DND-41 (cell line): ENCODE data around the gene FBXO41.
A peak's percentile ranks its signal among the peaks of the same experiment; 100 is the strongest.

Experiments
- ATAC-seq: fragments of 200-7000 bp; cut with Tn5 transposase; 3 replicates; pipeline ENCODE4 v1.9.1; 2021; ENCODE audit warnings: low read depth; ENCODE audit not compliant: insufficient read depth
- DNase-seq: peaks from one replicate; pipeline ENCODE4 v3.0.0-alpha.2; 2020
- H2AFZ ChIP-seq: 2 replicates; pipeline ENCODE4 v1.6.0; 2012; ENCODE audit warnings: low read depth, low read length
- H3K27ac ChIP-seq: 2 replicates; pipeline ENCODE4 v1.5.1; 2012; ENCODE audit warnings: low read length, inconsistent platforms
- H3K27me3 ChIP-seq: fragments of 200-600 bp; sonication (generic); 2 replicates; pipeline ENCODE4 v1.6.0; 2012; ENCODE audit warnings: low read length, mild to moderate bottlenecking, inconsistent platforms; ENCODE audit not compliant: insufficient read depth, poor library complexity
- H3K36me3 ChIP-seq: 2 replicates; pipeline ENCODE4 v1.5.1; 2012; ENCODE audit warnings: low read length, inconsistent platforms; ENCODE audit not compliant: insufficient read depth
- H3K4me1 ChIP-seq: 2 replicates; pipeline ENCODE4 v1.5.1; 2012; ENCODE audit warnings: mild to moderate bottlenecking, low read length; ENCODE audit not compliant: insufficient read depth
- H3K4me2 ChIP-seq: 2 replicates; pipeline ENCODE4 v1.6.0; 2012; ENCODE audit warnings: mild to moderate bottlenecking, moderate library complexity, low read length, inconsistent platforms; ENCODE audit not compliant: insufficient read depth
- H3K4me3 ChIP-seq, 2 experiments: fragments of 200-600 bp in 1 of 2; shearing (Covaris generic) in 1 of 2; 2 replicates each; pipeline ENCODE4 v1.5.1; 2012 to 2016; ENCODE audit warnings: inconsistent platforms in 2 of 2, low read length in 2 of 2, mild to moderate bottlenecking in 2 of 2, low read depth in 1 of 2, moderate library complexity in 1 of 2
- H3K79me2 ChIP-seq: 2 replicates; pipeline ENCODE4 v1.6.0; 2012; ENCODE audit warnings: low read length, inconsistent platforms; ENCODE audit not compliant: insufficient read depth
- H3K9ac ChIP-seq: 2 replicates; pipeline ENCODE4 v1.6.0; 2012; ENCODE audit warnings: low read depth, mild to moderate bottlenecking, inconsistent platforms, low read length, moderate library complexity
- H3K9me3 ChIP-seq: 2 replicates; pipeline ENCODE4 v1.5.1; 2012; ENCODE audit warnings: low read length, moderate library complexity, mild to moderate bottlenecking, inconsistent platforms; ENCODE audit not compliant: insufficient read depth, severe bottlenecking
- H4K20me1 ChIP-seq: 2 replicates; pipeline ENCODE4 v1.6.0; 2012; ENCODE audit warnings: low read length; ENCODE audit not compliant: insufficient read depth
- CTCF ChIP-seq: IDR thresholded peaks from 2 replicates; pipeline ENCODE4 v1.5.1; 2012; ENCODE audit warnings: borderline replicate concordance, low read length, moderate library complexity, mild to moderate bottlenecking; ENCODE audit not compliant: poor library complexity, severe bottlenecking; ENCODE audit errors: extremely low read depth
- EZH2 ChIP-seq: IDR thresholded peaks from 3 replicates; pipeline ENCODE4 v1.6.1; 2012; ENCODE audit warnings: borderline replicate concordance, low read depth, mild to moderate bottlenecking, moderate library complexity, low read length, inconsistent platforms; ENCODE audit not compliant: severe bottlenecking

The FBXO41 gene

GRCh38 chr2:73253901-73254300 lies 30.4 kb downstream of the FBXO41 start:
- TF ChIP-seq CTCF (no peak), EZH2 (no peak)
- H3K36me3 ChIP-seq: peaks cover 84% of the 10 kb centered on the region
- no peaks in the 10 kb centered on the region for H3K4me1 ChIP-seq
- no peaks in the 10 kb centered on the region for H3K79me2 ChIP-seq
- no peaks in the 10 kb centered on the region for H3K27me3 ChIP-seq
- peaks cover 45% of the 10 kb centered on the region for H4K20me1 ChIP-seq
- no peak overlapping the region for H3K4me2 ChIP-seq
- no peak overlapping the region for H2AFZ ChIP-seq
- H3K4me3 ChIP-seq: no peak overlapping the region
- no peak overlapping the region for H3K9ac ChIP-seq
- H3K9me3 ChIP-seq: no peaks in the 10 kb centered on the region
- ATAC-seq (0 out of 3 replicates have a peak, but pooled peaks have one; percentile 5), DNase-seq (no peak)
- H3K27ac ChIP-seq: no peak overlapping the region

- no peak for ATAC-seq
- no peak for DNase-seq
- Histone ChIP-seq H3K4me1 (no peaks in the 10 kb centered on the region), H2AFZ (no peak overlapping the region), H3K27ac (no peak overlapping the region), H3K4me3 (no peak overlapping the region), H3K79me2 (0 out of 2 replicates have a peak, but pooled peaks cover 2% of the 10 kb centered on the region), H3K4me2 (no peak overlapping the region), H3K36me3 (peaks cover 84% of the 10 kb centered on the region), H3K9me3 (no peaks in the 10 kb centered on the region), H3K27me3 (no peaks in the 10 kb centered on the region), H4K20me1 (peaks cover 50% of the 10 kb centered on the region), H3K9ac (no peak overlapping the region)
- TF ChIP-seq CTCF (no peak), EZH2 (no peak)
Measured at GRCh38 chr2:73253400-73253799, 30.9 kb downstream of the FBXO41 start.

GRCh38 chr2:73252238-73253027 lies 31.8 kb downstream of the FBXO41 start:
- Histone ChIP-seq H3K79me2 (0 out of 2 replicates have a peak, but pooled peaks cover 2% of the 10 kb centered on the region), H2AFZ (no peak overlapping the region), H3K4me1 (no peaks in the 10 kb centered on the region), H3K9ac (no peak overlapping the region), H3K4me3 (no peak overlapping the region), H3K36me3 (peaks cover 86% of the 10 kb centered on the region), H3K9me3 (no peaks in the 10 kb centered on the region), H3K4me2 (no peak overlapping the region), H3K27ac (no peak overlapping the region), H3K27me3 (no peaks in the 10 kb centered on the region), H4K20me1 (peaks cover 53% of the 10 kb centered on the region)
- DNase-seq: no peak
- no peak for TF ChIP-seq CTCF
- TF ChIP-seq EZH2: no peak
- ATAC-seq: no peak
